ENCODE results near the gene GDE1. TPM values are rescaled to one million over a fixed set of nuclear protein-coding genes. Genes with fewer than 3 reads are reported as not detected.

The GDE1 gene
- total and polyA plus RNA-seq, 2 experiments from 2014 or later, result 77.6 to 99.9 TPM

- H3K4me2 ChIP-seq, result no peak overlapping the region
- H3K36me3 ChIP-seq (replicated peaks; ENCODE audit: insufficient read depth, low read depth), result no peaks in the 10 kb centered on the region
- no peak for TF ChIP-seq EZH2phosphoT487 (IDR thresholded peaks at IDR 0.05; ENCODE audit: low read depth, severe bottlenecking, unreplicated experiment)
- TF ChIP-seq EZH2 (IDR thresholded peaks at IDR 0.05; ENCODE audit: borderline replicate concordance), result no peak
- no peak for TF ChIP-seq CTCF (IDR thresholded peaks at IDR 0.05; ENCODE audit: poor library complexity)
- peaks cover 58% of the 10 kb centered on the region for H3K79me2 ChIP-seq
- peaks cover 10% of the 10 kb centered on the region for H3K4me1 ChIP-seq (ENCODE audit: insufficient read depth)
- H3K27ac ChIP-seq, result no peak overlapping the region
- no peak overlapping the region for H2AFZ ChIP-seq
- 85% methylated on average over 8 of the region's 8 CpGs for WGBS (ENCODE audit: low lambda C conversion rate, missing lambda C conversion rate)
- H3K27me3 ChIP-seq, result no peaks in the 10 kb centered on the region
- peaks cover 11% of the 10 kb centered on the region for H4K20me1 ChIP-seq (ENCODE audit: insufficient read depth, poor library complexity, severe bottlenecking)
- no peak overlapping the region for H3K4me3 ChIP-seq
- DNase-seq (ENCODE audit: low spot score), result no peak
- H3K9me3 ChIP-seq (ENCODE audit: low read depth), result no peaks in the 10 kb centered on the region
- H3K9me2 ChIP-seq (replicated peaks; ENCODE audit: insufficient read depth), result no peaks in the 10 kb centered on the region
Observed at GRCh38 chr16:19517424-19518089, 4.3 kb downstream of the GDE1 start.

- Histone ChIP-seq H3K27ac (no peak overlapping the region), H3K27me3 (no peaks in the 10 kb centered on the region), H3K4me1 (ENCODE audit: insufficient read depth) (peaks cover 10% of the 10 kb centered on the region), H4K20me1 (ENCODE audit: insufficient read depth, poor library complexity, severe bottlenecking) (peaks cover 11% of the 10 kb centered on the region), H3K9me3 (ENCODE audit: low read depth) (no peaks in the 10 kb centered on the region), H2AFZ (no peak overlapping the region), H3K79me2 (peaks cover 61% of the 10 kb centered on the region), H3K4me3 (no peak overlapping the region), H3K9me2 (replicated peaks; ENCODE audit: insufficient read depth) (no peaks in the 10 kb centered on the region), H3K4me2 (no peak overlapping the region), H3K36me3 (replicated peaks; ENCODE audit: insufficient read depth, low read depth) (no peaks in the 10 kb centered on the region)
- TF ChIP-seq CTCF (IDR thresholded peaks at IDR 0.05; ENCODE audit: poor library complexity) (no peak), EZH2 (IDR thresholded peaks at IDR 0.05; ENCODE audit: borderline replicate concordance) (no peak), EZH2phosphoT487 (IDR thresholded peaks at IDR 0.05; ENCODE audit: low read depth, severe bottlenecking, unreplicated experiment) (no peak)
- no peak for DNase-seq (ENCODE audit: low spot score)
- 87% methylated on average over 2 of the region's 2 CpGs for WGBS (ENCODE audit: low lambda C conversion rate, missing lambda C conversion rate)
Observed at GRCh38 chr16:19515757-19516156, 6.1 kb downstream of the GDE1 start.

GRCh38 chr16:19513377-19514053, 8.4 kb downstream of the GDE1 start:
- Histone ChIP-seq H3K9me2 (replicated peaks; ENCODE audit: insufficient read depth) (no peaks in the 10 kb centered on the region), H3K4me2 (no peak overlapping the region), H3K4me3 (no peak overlapping the region), H3K4me1 (ENCODE audit: insufficient read depth) (no peaks in the 10 kb centered on the region), H4K20me1 (ENCODE audit: insufficient read depth, poor library complexity, severe bottlenecking) (no peaks in the 10 kb centered on the region), H3K36me3 (replicated peaks; ENCODE audit: insufficient read depth, low read depth) (no peaks in the 10 kb centered on the region), H2AFZ (no peak overlapping the region), H3K27ac (peak overlapping the region; percentile 12), H3K27me3 (no peaks in the 10 kb centered on the region), H3K79me2 (peaks cover 42% of the 10 kb centered on the region), H3K9me3 (ENCODE audit: low read depth) (no peaks in the 10 kb centered on the region)
- no peak for TF ChIP-seq CTCF (IDR thresholded peaks at IDR 0.05; ENCODE audit: poor library complexity)
- no peak for TF ChIP-seq EZH2 (IDR thresholded peaks at IDR 0.05; ENCODE audit: borderline replicate concordance)
- TF ChIP-seq EZH2phosphoT487 (IDR thresholded peaks at IDR 0.05; ENCODE audit: low read depth, severe bottlenecking, unreplicated experiment), result no peak
- WGBS (ENCODE audit: low lambda C conversion rate, missing lambda C conversion rate), result 89% methylated on average over 4 of the region's 4 CpGs
- DNase-seq (ENCODE audit: low spot score), result no peak
